GM19438 (cell line): ENCODE data around the gene MYOZ3.

Experiments used
- ATAC-seq: cut with Tn5 transposase; IDR thresholded peaks from one replicate; pipeline ENCODE4 v1.9.1; 2021; ENCODE audit warnings: low read depth; ENCODE audit not compliant: unreplicated experiment

Gene MYOZ3

DNA sequence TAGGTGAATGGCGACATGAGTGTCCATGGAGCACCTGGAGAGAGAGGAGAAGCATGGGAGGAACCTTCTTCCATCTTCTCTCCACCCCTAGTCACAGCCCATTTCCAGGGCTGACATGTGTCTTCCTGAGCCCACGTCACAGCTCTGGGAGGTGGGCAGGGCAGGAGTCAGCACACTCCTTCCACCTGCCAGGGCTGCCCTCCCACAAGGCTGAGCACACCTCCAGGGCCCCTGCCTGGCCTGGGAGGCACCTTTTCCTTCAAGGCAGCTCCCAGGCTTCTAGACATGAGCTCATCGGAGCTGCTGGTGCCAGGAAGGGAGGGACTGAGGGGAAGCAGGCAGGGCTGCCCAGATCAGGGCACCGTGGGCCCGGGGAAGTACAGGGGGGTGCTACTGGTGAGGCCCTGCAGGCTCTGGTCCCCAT, 34.2 kb upstream of the MYOZ3 start:
- no peak for ATAC-seq

DNA sequence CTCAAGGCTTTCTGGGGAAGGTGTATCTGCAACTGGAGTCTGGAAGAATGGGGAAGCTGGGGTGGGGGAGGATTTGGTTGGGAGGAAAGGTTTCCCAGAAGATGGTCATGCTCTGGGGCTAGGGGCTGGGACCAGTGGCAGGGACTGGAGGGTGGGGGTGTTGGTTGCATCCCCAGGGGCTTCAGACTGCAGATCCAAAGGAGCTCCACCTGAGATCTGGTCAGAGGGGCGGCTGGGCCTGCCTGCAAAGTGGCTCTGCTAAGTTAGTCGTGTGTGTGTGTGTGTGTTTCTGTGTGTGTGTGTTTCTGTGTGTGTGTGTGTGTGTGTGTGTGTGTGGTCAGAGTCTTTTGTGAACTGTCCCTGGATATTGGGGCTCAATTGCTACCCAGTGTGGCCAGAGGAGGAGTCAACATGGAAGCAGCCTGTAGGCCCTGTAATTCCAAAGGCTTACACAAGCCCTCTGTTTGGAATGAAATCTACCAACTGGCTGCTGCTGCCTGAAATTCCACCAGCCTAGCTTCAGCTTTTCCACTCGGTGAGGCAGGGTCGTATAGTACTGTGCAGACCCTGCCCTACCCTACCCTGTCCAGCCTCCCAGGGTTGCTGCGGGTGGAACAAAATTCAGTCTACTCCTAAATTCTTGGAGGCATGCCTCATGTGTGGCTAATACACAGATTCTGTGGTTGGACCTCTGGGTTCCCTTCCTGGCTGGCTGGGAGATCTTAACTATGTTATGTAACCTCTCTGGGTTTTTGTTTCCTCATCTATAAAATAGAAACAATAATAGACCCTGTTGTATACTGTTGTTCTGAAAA, 33.1 kb upstream of the MYOZ3 start:
- no peak for ATAC-seq

DNA sequence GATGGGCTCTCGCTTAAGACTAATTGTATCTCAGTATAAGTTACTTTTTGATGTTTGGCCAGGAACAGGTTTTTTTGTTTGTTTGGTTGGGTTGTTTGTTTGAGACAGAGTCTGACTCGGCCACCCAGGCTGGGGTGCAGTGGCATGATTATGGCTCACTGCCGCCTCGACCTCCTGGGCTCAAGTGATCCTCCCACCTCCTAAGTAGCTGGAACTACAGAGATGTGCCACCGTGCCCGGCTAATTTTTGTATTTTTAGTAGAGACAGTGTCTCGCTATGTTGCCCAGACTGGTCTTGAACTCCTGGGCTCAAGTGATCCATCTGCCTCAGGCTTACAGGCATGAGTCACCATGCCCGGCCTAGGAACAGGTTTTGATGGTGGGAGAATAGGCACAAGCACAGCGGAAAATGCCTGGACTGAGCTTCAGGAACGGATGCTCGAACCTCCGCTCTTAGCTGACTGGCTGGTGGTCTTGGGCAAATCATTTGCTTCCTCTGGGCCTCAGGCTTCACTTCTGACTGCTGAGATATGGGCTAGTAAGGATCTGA, 32.0 kb upstream of the MYOZ3 start:
- no peak for ATAC-seq

DNA sequence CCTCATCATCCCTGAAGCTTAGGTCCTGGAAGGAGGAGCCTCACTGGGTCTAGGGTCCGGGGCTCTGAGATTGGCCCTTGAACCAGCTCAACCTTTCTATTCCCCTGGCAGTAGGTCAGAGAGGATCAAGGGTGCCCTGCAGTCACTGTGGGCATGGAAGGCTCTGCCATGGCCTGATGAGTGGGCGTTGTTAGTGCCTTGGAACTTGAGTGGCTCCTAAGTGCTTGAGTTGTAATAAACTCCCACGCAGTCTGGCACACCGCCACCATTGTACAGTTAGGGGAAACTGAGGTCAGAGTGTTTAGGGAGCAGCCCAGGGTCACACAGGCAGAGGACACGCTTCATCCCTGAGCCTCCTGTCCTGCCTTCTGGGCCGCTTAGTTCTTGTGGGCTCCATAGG, 31.0 kb upstream of the MYOZ3 start:
- ATAC-seq = no peak

DNA sequence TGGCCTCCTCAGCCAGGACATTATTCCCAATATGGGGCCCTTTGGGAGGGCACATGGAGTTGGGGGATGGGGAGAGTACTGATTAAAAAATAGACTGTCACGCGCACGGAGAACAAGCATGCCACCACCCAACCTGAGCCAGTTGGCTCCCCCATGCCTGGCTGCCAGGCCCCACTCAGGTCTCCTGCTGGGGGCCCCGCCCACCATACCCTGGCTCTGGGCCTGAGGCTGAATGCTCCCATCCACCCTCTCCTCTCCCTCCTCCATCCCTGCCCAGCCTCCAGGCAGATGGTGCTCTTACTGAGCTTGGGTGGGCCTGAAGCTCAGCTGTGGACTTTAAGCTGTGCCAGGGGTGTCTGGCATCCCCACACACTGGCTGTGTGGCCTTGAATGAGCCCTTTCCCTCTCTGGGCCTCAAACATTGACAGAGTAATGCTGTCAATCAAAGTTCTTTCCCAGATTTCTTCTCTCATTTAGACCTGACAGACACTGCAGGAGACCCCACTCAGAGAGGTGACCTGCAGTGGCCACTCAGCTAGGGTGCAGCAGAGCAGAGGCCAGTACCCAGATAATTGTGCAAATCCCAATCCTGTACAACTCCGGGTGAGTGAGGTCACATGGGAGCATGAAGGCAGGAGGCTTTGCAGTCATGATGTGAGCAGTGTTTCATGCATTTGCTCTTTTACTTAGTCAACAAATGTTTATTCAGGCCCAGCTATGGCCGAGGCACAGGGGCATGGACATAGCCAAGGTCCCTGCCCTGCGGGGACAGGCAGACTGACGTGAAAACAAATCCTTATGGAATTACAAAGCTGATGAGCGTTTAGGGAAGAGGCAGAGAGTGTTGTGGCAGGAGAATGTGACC, 30.4 kb upstream of the MYOZ3 start:
- ATAC-seq = no peak

DNA sequence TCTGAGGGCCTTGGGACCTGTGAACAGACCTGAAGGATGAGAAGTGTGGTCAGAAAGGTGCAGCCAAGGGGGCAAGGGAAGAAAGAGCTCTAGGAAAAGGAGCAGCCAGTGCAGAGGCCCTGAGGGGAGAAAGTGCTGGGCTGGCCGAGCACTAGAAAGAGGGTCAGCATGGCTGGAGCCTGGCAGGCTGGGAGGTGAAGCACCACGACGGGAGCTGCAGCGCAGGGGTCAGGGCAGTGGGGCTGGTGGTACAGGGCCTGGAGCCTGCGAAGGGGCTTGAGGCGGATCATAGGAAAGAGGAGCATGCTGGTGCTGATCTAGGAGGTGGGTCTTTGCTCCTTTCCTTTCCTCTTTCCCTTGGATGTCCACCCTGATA, 29.7 kb upstream of the MYOZ3 start:
- ATAC-seq = no peak

DNA sequence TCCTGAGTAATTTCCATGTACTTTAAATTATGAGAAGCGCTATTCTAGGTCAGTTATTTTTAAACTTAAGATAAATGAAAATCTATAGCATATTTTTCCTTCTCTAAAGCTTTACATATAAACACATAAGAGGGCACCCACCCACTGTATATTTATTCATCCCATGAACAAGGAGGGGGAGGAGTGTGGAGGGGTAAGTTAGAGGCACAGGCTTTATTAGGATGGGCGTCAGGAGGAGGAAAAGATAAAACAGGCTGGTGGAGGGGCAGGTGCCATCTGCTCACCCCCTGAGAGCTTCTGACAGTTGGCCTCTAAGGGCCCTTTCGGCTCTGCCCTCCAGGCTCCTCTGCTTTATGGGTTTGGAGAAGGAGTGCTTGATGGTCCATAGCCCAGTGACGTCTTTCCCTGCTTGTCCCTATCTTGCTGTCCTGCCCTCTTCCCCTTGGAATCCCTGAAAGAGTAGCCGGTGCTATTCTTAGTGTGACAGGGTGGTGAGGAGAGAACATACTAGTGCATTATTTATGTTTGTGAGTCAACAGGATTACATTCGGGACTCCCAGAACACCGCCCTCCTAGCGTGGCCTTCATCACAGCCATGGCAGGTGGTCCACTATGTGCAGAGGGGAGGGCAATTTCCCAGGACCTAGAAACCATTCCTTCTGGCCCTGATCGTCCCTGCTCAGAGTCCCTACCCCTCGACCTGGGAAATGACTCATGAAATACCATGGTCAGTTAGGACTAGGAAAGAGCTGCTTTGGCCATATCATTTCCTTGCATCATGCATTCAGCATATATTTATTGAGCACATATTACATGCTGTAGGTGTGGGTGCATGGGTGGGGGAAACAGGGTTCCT, 28.5 kb upstream of the MYOZ3 start:
- ATAC-seq = no peak

DNA sequence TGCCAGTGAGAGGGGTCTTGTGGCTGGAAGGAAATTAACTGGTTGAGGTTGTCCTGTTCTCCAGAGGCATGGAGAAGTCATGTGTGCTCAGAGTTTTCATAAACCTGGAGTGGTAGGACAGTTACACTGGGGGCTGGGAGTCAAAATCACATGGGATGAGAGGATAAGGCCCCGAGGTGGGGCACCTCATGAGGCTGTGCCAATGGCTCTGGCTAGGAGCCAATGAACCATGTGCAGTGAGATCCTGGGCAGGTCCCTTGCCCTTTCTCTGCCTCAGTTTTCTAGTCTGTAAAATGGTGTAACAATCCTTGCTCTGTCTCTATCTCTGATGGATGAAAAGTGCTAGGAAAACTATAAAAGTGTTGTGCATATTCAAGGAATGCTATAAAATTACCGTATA, 27.6 kb upstream of the MYOZ3 start:
- no peak for ATAC-seq

DNA sequence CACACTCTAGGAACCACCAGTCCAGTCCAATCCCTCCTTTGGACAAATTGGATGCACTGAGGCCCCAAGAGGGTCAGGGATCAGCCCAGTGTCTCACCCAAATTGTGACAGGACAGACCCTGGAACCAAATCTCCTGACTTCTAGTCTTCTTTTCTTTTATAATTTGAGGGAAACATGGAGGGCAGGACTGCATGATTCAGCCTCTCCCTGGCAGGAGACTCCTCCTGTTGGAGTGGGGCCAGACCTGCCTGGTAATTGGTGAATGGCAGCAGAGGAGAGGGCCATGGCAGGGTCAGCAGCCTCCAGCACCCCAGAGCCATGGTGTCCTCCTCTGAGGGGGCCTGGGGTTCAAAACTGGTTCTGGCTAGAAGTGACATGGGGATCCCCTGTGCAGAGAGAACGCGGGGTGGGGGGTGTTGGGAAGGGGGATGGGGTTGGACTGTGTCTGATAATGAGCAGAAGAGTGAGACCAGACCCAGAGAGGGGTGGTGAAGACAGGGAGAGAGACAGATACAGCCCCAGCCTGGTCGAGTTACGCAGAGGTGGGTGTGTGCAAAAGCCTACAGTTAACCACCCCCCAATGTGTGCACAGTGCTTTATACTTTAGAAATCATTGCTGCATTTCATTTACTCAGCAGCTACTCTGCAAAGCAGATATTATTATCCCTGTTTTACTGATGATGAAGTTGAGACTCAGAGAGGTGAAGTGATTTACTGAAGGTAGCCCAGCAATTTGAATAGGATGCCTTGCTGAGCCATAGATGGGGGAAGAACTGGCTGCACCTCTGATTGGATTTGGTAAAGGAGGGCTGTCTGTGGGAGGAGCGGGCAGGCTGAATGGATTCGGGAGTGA, 24.4 kb upstream of the MYOZ3 start:
- no peak for ATAC-seq

DNA sequence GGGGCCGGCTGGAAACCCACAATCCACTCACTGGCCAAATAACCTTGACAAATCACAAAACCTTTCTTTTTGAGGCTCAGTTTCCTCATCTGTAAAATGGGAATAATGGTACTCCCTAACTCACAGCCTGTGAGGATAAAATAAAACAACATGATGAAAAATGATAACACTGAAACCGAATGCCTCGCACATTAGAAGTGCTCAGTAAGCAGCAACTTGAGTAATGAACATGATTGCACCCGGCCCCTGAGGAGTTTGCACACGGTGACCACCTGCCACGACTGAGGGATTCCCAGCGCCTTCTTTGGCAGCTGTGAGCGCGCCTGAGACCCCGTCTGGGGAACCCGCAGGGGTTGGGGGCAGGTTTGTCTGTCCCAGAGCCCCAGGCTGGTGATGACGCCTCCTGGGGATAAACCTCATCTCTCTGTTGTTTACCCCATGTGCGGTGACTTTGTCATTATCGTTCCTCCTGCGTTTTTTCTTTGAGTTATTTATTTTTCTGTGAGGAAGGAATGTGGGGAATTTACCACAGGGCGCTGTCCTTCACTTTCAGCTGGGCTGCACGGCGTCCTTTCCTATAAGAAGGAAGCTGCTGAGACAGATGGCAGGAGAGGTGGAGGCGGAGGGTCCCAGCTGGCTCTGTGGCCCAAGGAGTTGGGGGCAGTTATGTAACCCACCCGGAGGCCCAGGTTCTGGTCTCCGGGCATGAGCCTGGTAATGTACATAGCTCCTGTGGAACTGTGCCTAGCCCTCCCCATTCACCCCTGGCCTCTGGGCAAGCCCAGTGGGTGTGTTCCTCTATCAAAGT, 23.6 kb upstream of the MYOZ3 start:
- no peak for ATAC-seq

DNA sequence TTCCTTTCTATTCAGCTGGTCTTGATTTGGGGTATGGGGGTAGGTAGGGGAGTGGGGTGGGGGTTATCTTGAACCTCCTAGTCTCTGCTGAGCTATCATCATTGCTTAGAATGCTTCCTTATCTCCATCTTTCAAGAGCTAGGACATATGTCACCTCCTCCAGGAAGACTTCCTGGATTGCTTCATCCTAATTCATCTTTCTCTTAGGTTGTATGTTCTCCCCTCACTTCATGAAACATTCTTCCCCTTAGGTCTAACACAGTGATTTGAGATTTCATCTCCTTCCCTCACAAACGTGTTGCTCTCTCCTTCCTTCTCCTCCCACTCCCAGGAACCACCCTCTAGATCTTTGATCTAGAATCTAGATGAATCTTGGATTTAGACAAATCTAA, 23.0 kb upstream of the MYOZ3 start:
- no peak for ATAC-seq

DNA sequence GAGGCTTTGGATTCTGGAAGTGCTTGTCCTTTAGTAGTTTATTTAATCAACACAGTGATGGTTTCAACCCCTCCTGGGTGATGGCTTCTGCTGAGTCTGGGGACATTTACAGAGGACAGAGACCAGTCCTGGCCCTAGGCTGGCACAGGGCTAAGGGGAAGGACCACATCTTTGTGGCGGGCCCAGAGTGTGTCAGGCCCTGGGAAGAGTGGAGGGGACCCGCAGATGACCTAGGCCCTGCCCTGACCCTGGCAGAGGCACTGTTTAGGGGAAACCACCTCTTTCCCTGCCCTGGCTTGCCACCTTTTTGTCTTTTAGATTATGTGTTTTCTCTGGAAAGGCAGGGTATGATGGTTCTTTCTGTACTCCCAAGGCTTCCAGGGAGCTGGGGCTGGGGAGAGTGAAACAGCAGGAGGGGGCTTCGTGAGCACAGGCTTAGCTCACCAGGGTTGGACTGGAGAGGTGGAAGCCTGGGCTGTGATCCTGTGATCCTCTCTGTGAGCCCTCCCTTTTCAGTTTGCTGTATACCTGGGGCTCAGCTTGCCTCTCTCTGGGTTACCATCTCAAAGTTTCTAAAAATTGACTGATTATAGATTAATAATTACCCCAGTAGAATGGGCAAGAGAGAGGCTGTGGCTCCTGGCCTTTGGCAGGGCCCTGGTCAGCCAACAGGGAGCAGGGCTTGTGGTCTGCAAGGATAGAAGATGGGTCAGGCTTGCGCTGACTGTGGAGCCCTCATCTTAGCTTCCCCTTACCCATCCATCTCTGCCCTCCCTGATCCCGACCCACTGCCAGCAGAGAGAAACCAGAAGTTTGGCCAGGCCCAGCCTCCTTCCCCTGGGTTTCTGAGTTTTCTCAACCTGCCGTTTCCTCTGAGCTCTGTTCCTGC, 22.3 kb upstream of the MYOZ3 start:
- ATAC-seq = no peak

DNA sequence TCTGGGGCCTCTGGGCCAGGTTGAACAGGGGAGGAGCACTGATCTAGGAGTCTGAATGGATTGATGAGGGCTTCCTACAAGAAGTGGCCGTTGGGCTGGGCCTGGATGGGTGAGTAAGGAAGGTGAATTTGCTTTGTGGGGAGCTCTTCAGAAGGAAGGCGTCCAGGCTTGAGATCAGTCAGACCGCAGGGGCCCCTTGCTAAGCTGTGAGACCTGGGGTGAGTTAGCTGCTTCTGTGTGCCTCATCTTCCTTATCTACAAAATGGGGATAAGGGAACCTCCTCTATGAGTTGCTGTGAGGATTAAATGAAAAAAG, 21.7 kb upstream of the MYOZ3 start:
- no peak for ATAC-seq

DNA sequence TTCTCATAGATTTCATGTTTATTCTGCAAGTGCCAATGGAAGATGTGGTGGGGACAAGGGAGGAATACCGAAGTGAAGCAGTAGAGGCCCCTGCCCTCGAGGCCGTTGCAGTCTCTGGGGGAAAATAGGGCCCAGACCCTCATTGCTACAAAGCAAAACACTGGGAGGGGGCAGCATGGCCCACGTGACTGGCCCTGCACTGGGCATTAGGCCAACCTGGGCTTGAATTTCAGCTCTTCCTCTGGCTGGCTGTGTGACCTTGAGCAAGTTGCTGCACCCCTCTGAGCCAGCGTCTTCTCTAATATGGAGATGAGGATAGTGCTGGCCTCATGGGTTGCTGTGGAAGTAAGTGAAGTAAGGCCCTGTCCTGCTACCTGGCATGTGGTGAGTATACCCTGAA, 21.3 kb upstream of the MYOZ3 start:
- no peak for ATAC-seq

DNA sequence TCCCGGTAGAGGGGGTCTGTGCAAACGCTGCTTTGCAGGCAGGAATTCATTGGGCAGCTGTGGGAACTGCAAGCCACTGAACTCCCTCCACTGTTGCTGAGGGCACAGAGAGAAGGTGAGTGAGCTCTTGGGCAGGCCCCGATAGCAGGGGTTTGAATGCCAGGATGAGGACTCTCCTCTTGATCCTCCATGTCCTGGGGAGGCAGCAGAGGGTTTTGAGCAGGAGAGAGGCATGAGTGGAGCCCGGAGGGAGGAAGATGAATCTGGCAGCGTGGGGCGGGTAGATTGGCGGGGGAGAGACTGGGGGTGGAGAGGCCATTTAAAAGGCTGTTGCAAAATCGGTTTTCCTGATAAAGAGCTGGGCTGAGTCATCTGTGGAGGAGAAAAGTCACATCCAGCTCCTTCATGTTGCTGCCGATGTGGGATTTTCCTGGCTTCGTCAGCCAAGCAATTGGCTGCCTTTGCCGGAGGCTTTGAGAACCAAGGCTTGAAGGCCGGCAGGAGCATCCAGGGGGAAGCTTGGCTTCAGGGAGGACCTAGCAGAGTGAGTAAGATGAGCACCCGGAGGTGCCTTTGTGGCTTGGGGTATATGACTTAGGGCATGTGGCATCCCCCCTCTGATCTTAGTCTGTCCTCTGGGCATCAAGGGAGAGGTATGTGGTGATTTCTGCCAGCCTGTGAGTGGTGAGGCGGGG, 20.6 kb upstream of the MYOZ3 start, which contains the start of gene SYNPO:
SYNPO (plus strand) TSS at position 350 of the 695 bp plus-strand sequence. CDS start 7,616 bp downstream, outside the sequence.
- no peak for ATAC-seq

DNA sequence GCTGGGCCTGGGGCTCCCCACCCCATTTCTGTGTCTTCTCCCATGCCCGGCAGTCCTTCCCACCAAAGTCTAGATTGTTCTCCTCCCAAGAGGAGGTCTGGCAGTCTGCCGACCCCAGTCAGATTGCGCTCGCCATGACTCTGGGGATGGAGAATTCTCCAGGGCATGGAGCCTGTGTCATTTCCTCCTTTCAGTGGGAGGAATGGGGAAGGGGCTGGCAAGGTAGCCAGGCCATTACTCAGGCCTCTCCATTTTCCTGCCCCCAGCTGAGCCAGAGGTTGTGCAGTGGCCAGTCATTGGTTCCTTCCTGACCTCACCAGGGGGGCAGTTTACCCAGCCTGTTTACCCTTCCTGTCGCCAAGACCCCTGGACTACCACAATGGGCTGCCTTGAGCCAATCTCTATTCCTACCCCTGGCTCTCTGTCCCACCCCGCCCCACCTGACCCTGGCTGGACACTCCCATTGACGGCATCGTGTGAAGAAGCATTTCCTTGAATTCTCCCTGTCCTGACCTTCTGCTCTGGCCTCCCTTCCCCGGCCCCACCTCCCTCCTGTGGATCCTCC, 20.0 kb upstream of the MYOZ3 start:
- ATAC-seq = no peak
